A549 (cell line): ENCODE results near the gene DNAH7. TPM values are rescaled to one million over a fixed set of nuclear protein-coding genes. Genes with fewer than 3 reads are reported as not detected.

ENCODE experiments used
- ATAC-seq, 2 experiments: fragments of 200-7000 bp in 1 of 2; fragments of >200 bp in 1 of 2; cut with Nextera tagmentation in 1 of 2; cut with Tn5 transposase in 1 of 2; 3 replicates each; pipeline versions ENCODE4 v1.8.0 to v1.9.1; 2018 to 2020; ENCODE audit warnings: mild to moderate bottlenecking in 1 of 2, moderate library complexity in 1 of 2
- CTCF ChIA-PET: fragments of 300-600 bp; sonication (Branson Sonifier 250); formaldehyde crosslinking; extraction: SDS; loops from one replicate; lab custom pipeline; 2021; ENCODE audit warnings: antibody characterized with exemption, inconsistent platforms; lab: Yijun Ruan, JAX
- POLR2A ChIA-PET: fragments of 350-600 bp; formaldehyde crosslinking; extraction: SDS; loops from one replicate; lab custom pipeline; 2021; ENCODE audit warnings: antibody characterized with exemption, inconsistent platforms; lab: Yijun Ruan, JAX
- DNase-seq, 2 experiments: peaks; one replicate each; pipeline versions ENCODE4 v3.0.0 to v3.0.0-alpha.2; 2011 to 2016; ENCODE audit warnings: low read depth in 1 of 2, low spot score in 1 of 2
- FAIRE-seq: peaks from 2 replicates; lab custom pipeline; 2011; peaks lifted over from hg19 to GRCh38; lab: Jason Lieb, UNC
- H3K27ac ChIP-seq, 2 experiments: fragments of >200 bp; sonication (Bioruptor Twin); formaldehyde crosslinking; 3 replicates each; pipeline ENCODE4 v1.5.1; 2016 to 2017
- H3K4me1 ChIP-seq: fragments of >200 bp; sonication (Bioruptor Twin); formaldehyde crosslinking; 3 replicates; pipeline ENCODE4 v1.6.1; 2016
- H3K4me2 ChIP-seq: fragments of >200 bp; sonication (Bioruptor Twin); formaldehyde crosslinking; 3 replicates; pipeline ENCODE4 v1.6.1; 2016
- H3K4me3 ChIP-seq: fragments of >200 bp; sonication (Bioruptor Twin); formaldehyde crosslinking; 3 replicates; pipeline ENCODE4 v1.5.1; 2016
- H3K9me3 ChIP-seq: fragments of >200 bp; sonication (Bioruptor Twin); formaldehyde crosslinking; 3 replicates; pipeline ENCODE4 v1.6.1; 2016
- ATOH8 ChIP-seq: fragments of 250-450 bp; sonication (Bioruptor Pico); IDR thresholded peaks from 2 replicates; pipeline ENCODE4 v1.5.0; 2020; ENCODE audit warnings: low read depth, mild to moderate bottlenecking, moderate library complexity
- BCL3 ChIP-seq: fragments of >200 bp; sonication (Bioruptor Twin); formaldehyde crosslinking; IDR thresholded peaks from 3 replicates; pipeline ENCODE4 v1.6.1; 2016
- CHD2 ChIP-seq: fragments of 150-350 bp; IDR thresholded peaks from 2 replicates; pipeline ENCODE4 v1.6.1; 2014; ENCODE audit warnings: low read length; ENCODE audit not compliant: partially characterized antibody
- EP300 ChIP-seq, 2 experiments: fragments of >200 bp; sonication (Bioruptor Twin); formaldehyde crosslinking; IDR thresholded peaks; 2 replicates in 1 of 2; 3 replicates in 1 of 2; pipeline ENCODE4 v1.6.1; 2016 to 2017
- FOSL2 ChIP-seq, 2 experiments: fragments of 450-650 bp in 1 of 2; fragments of >200 bp in 1 of 2; sonication (Bioruptor Twin) in 1 of 2; formaldehyde crosslinking; IDR thresholded peaks; 2 replicates each; pipeline versions ENCODE4 v1.5.0 to v1.6.1; 2016 to 2020; ENCODE audit warnings: mild to moderate bottlenecking in 1 of 2, moderate library complexity in 1 of 2
- FOXS1 ChIP-seq: fragments of 250-450 bp; sonication (Bioruptor Pico); IDR thresholded peaks from 2 replicates; pipeline ENCODE4 v1.5.0; 2020; ENCODE audit warnings: mild to moderate bottlenecking, moderate library complexity
- HDAC2 ChIP-seq: fragments of 200-600 bp; sonication (generic); IDR thresholded peaks from 2 replicates; pipeline ENCODE4 v1.6.1; 2016
- HES2 ChIP-seq: fragments of >200 bp; sonication (Bioruptor Twin); formaldehyde crosslinking; IDR thresholded peaks from 2 replicates; pipeline ENCODE4 v1.6.1; 2016
- HOXB13 ChIP-seq: fragments of 250-450 bp; sonication (Bioruptor Pico); IDR thresholded peaks from 2 replicates; pipeline ENCODE4 v1.5.0; 2020; ENCODE audit warnings: low read depth, mild to moderate bottlenecking, moderate library complexity
- KDM1A ChIP-seq: fragments of 200-600 bp; sonication (generic); IDR thresholded peaks from 2 replicates; pipeline ENCODE4 v1.6.1; 2016; ENCODE audit warnings: low read depth, mild to moderate bottlenecking
- MAZ ChIP-seq: fragments of 150-350 bp; IDR thresholded peaks from 2 replicates; pipeline ENCODE4 v1.6.1; 2014; ENCODE audit warnings: antibody characterized with exemption, low read depth, low read length, borderline replicate concordance
- POLR2AphosphoS2 ChIP-seq: conservative IDR thresholded peaks from 2 replicates; pipeline ENCODE4 v1.6.1; 2012; ENCODE audit warnings: low read length, improper control_type of control experiment, inconsistent platforms
- RARB ChIP-seq: fragments of 250-450 bp; sonication (Bioruptor Pico); IDR thresholded peaks from 2 replicates; pipeline ENCODE4 v1.8.0; 2021; ENCODE audit warnings: mild to moderate bottlenecking, moderate library complexity
- REST ChIP-seq: fragments of 200-600 bp; sonication (generic); IDR thresholded peaks from 2 replicates; pipeline ENCODE4 v1.6.1; 2016; ENCODE audit warnings: antibody characterized with exemption, mild to moderate bottlenecking, moderate library complexity
- RFX5 ChIP-seq: fragments of 450-650 bp; IDR thresholded peaks from 2 replicates; pipeline ENCODE4 v1.7.1; 2014; ENCODE audit warnings: antibody characterized with exemption, mild to moderate bottlenecking, moderate library complexity
- RNF2 ChIP-seq: fragments of 200-600 bp; sonication (generic); IDR thresholded peaks from 2 replicates; pipeline ENCODE4 v1.6.1; 2016; ENCODE audit warnings: low read depth, mild to moderate bottlenecking, antibody characterized with exemption, moderate library complexity, borderline replicate concordance
- SMC3 ChIP-seq: fragments of >200 bp; sonication (Bioruptor Twin); formaldehyde crosslinking; IDR thresholded peaks from 3 replicates; pipeline ENCODE4 v1.6.1; 2018; ENCODE audit warnings: inconsistent platforms
- SREBF2 ChIP-seq: fragments of 450-650 bp; IDR thresholded peaks from 2 replicates; pipeline ENCODE4 v1.6.1; 2014; ENCODE audit warnings: mild to moderate bottlenecking, moderate library complexity
- TP53 ChIP-seq: fragments of 250-450 bp; sonication (Bioruptor Pico); IDR thresholded peaks from 2 replicates; pipeline ENCODE4 v1.5.0; 2021; ENCODE audit warnings: mild to moderate bottlenecking, moderate library complexity
- USF2 ChIP-seq: fragments of 450-650 bp; IDR thresholded peaks from 2 replicates; pipeline ENCODE4 v1.6.1; 2014; ENCODE audit warnings: antibody characterized with exemption
- ZC3H11A ChIP-seq: fragments of 450-650 bp; IDR thresholded peaks from 2 replicates; pipeline ENCODE4 v1.6.1; 2014; ENCODE audit warnings: antibody characterized with exemption, mild to moderate bottlenecking
- ZFP36 ChIP-seq: fragments of 450-650 bp; IDR thresholded peaks from 2 replicates; pipeline ENCODE4 v1.6.1; 2014; ENCODE audit warnings: borderline replicate concordance; ENCODE audit not compliant: partially characterized antibody
- ZSCAN20 ChIP-seq: fragments of 250-450 bp; sonication (Bioruptor Pico); IDR thresholded peaks from 2 replicates; pipeline ENCODE4 v1.8.0; 2022; ENCODE audit warnings: mild to moderate bottlenecking, moderate library complexity
- WGBS: methylation state at CpG from one replicate; pipeline ENCODE4 v1.1.6; 2017; ENCODE audit errors: missing lambda C conversion rate; 5-methylcytosine and 5-hydroxymethylcytosine counted together
- polyA plus RNA-seq, 4 experiments: library from polyadenylated mRNA; depleted of rRNA in 3 of 4; stranded (reverse); fragments of >200 nt; fragmentation: RNase III in 1 of 4; extraction: RNeasy Plus Mini Kit Qiagen cat#74134 plus additional on column Dnase treatment in 1 of 4; gene quantifications; 2 replicates in 3 of 4; 3 replicates in 1 of 4; pipeline ENCODE4 v1.2.3, GENCODE V29; 2011 to 2017

The DNAH7 gene
- polyA plus RNA-seq, 2 of the 4 experiments (the other 2 are of a cell fraction), result 0.43 to 1.5 TPM

GRCh38 chr2:195912079-195912478 lies 156.6 kb downstream of the DNAH7 start (continued):
- TF ChIP-seq ZSCAN20 (CRISPR knock-in tag) (no peak), RNF2 (no peak), ZFP36 (no peak), FOXS1 (CRISPR knock-in tag) (no peak)

GRCh38 chr2:195910570-195910969 lies 158.1 kb downstream of the DNAH7 start:
- ChIA-PET POLR2A (no interaction called here), CTCF (no interaction called here)
- ATAC-seq, result no peak
- Histone ChIP-seq H3K4me1 (no peaks in the 10 kb centered on the region), H3K4me3 (no peak overlapping the region), H3K9me3 (no peaks in the 10 kb centered on the region)
- FAIRE-seq, result no peak
- 55% methylated on average over 4 of the region's 4 CpGs for WGBS
- DNase-seq, result no peak
- TF ChIP-seq SMC3 (no peak), TP53 (CRISPR knock-in tag) (no peak), CHD2 (no peak), ZC3H11A (no peak), RFX5 (no peak), RARB (CRISPR knock-in tag) (no peak), FOSL2 (IDR thresholded peaks at IDR 0.05) (no peak), FOSL2 (CRISPR knock-in tag; IDR thresholded peaks at IDR 0.05) (no peak), HES2 (no peak), HDAC2 (no peak), HOXB13 (no peak), BCL3 (no peak), USF2 (no peak), EP300 (IDR thresholded peaks at IDR 0.05) (no peak), POLR2AphosphoS2 (no peak), MAZ (no peak), SREBF2 (no peak), REST (no peak)
- TF ChIP-seq, all 56 proteins: peak for 0
- Histone ChIP-seq H3K27ac (no peak overlapping the region), H3K4me2 (no peak overlapping the region)

GRCh38 chr2:195909926-195910325 lies 158.7 kb downstream of the DNAH7 start:
- DNase-seq, result no peak
- ChIA-PET POLR2A (no interaction called here), CTCF (no interaction called here)
- H3K4me1 ChIP-seq, result no peaks in the 10 kb centered on the region
- no peak for FAIRE-seq
- no peak overlapping the region for H3K27ac ChIP-seq
- ATAC-seq, result no peak
- no peaks in the 10 kb centered on the region for H3K9me3 ChIP-seq
- H3K4me3 ChIP-seq, result no peak overlapping the region
- no peak for TF ChIP-seq CHD2
- no peak for TF ChIP-seq KDM1A
- TF ChIP-seq ZSCAN20 (CRISPR knock-in tag), result no peak
- no peak for TF ChIP-seq ATOH8 (CRISPR knock-in tag)
- no peak for TF ChIP-seq USF2
- no peak overlapping the region for H3K4me2 ChIP-seq
